ENCODE results near the gene PRPS1L1. TPM values are rescaled to one million over a fixed set of nuclear protein-coding genes. Genes with fewer than 3 reads are reported as not detected.

Gene PRPS1L1
- total RNA-seq, 2 donors from 2014 or later: not detected

DNA sequence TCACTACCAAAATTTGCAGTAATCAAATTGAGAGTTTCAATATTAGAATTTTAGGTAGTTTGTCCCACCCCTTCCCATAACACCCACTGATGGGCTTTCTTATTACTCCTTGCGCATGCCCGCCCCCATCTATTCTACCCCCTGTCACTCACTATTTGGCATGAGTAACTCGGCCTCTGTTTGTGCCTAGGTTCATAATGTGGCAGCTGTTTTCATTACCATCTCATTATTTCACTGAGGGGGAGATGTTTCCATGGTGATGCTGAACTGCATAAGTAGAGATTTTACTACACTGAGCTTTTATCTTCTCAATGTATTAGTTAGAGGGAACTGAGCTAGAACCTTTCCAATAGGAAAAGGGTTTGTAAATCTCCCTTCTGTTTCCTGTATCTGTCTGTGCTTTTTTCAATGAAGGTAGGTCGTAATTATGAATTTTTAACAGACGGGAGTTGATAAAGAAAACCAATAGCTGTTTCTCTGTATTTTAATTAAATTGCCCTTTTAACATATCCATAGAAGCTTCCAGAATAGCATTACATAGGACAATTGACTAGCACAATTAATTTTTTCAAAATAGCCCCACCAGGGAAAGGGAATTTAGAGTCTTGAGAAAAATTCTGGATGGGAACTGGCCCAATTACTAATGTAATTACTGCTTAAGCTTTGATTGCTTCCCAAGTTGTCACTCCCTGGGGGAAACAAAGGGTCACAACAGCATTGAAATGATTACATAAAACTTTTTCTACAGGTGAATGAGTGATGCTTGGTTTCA, 33.4 kb downstream of the PRPS1L1 start:
- Histone ChIP-seq H3K4me1 (ENCODE audit: control insufficient read depth, insufficient read depth, low read length) (no peaks in the 10 kb centered on the region), H3K9me3 (ENCODE audit: control insufficient read depth, low read length) (peaks cover 10% of the 10 kb centered on the region), H3K27me3 (ENCODE audit: control insufficient read depth, insufficient read depth, low read length, poor library complexity, severe bottlenecking) (no peaks in the 10 kb centered on the region), H3K4me3 (ENCODE audit: low read length) (no peak overlapping the region), H3K27ac (ENCODE audit: low read depth, low read length) (peak overlapping the region; percentile 25), H3K36me3 (ENCODE audit: control insufficient read depth, insufficient read depth, low read length) (no peaks in the 10 kb centered on the region), H3K9ac (ENCODE audit: extremely low read depth, low read length, poor library complexity, severe bottlenecking) (no peak overlapping the region)
- TF ChIP-seq, protein P1, sequence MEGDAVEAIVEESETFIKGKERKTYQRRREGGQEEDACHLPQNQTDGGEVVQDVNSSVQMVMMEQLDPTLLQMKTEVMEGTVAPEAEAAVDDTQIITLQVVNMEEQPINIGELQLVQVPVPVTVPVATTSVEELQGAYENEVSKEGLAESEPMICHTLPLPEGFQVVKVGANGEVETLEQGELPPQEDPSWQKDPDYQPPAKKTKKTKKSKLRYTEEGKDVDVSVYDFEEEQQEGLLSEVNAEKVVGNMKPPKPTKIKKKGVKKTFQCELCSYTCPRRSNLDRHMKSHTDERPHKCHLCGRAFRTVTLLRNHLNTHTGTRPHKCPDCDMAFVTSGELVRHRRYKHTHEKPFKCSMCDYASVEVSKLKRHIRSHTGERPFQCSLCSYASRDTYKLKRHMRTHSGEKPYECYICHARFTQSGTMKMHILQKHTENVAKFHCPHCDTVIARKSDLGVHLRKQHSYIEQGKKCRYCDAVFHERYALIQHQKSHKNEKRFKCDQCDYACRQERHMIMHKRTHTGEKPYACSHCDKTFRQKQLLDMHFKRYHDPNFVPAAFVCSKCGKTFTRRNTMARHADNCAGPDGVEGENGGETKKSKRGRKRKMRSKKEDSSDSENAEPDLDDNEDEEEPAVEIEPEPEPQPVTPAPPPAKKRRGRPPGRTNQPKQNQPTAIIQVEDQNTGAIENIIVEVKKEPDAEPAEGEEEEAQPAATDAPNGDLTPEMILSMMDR (conservative IDR thresholded peaks at IDR 0.05): no peak
- no peak overlapping the region for H3K27ac Mint-ChIP-seq
- 79% methylated on average over 5 of the region's 5 CpGs; no CpG with 5 or more reads in 1 of the 2 experiments for WGBS, 2 experiments (ENCODE audit: insufficient coverage in 1 of 2, insufficient read length in 1 of 2)
- H3K27me3 Mint-ChIP-seq (ENCODE audit: insufficient read depth): no peaks in the 10 kb centered on the region
- no peak for DNase-seq
- no peaks in the 10 kb centered on the region for H3K36me3 Mint-ChIP-seq (ENCODE audit: low read depth)
- peaks cover 9% of the 10 kb centered on the region for H3K9me3 Mint-ChIP-seq
- peaks cover 6% of the 10 kb centered on the region for H3K4me1 Mint-ChIP-seq
- no peak overlapping the region for H3K4me3 Mint-ChIP-seq

DNA sequence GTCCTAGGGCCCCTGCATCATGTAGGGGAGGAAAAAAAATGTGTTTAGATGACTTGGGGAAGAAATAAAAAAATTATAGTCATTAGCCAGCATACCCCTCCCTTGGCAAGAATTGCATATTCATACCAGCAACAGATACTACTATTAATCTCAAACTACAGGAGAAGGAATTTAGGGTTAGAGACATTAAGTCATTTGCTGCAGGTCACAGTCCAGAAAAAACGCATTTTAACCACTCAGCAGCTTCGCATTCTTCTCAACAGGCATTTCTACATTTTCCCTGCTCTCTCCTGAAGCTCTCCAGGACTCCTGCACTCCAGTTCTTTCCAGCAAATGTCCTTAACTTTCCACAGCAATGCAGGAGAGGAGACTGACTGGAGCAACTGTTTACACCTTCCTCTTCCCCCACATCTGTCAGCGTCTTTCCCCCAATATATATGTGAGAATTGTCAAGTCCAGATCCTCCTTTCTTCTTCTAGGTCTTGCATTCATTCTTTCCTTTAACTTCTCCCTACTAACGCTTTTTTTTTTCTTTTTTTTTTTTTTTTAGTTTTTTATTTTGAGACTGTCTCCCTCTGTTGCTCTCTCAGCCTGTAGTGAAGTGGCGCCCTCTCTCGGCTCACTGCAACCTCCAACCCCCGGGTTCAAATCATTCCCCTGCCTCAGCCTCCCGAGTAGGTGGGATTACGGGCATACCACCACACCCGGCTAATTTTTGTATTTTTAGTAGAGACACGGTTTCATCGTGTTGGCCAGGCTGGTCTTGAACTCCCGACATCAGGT, 35.6 kb downstream of the PRPS1L1 start:
- 61 to 77% methylated on average over 11 to 13 of the region's 13 CpGs for WGBS, 2 experiments (ENCODE audit: insufficient coverage in 1 of 2, insufficient read length in 1 of 2)
- TF ChIP-seq, protein P1 (conservative IDR thresholded peaks at IDR 0.05): peak; percentile 79
- no peak overlapping the region for H3K27ac Mint-ChIP-seq
- Histone ChIP-seq H3K9ac (ENCODE audit: extremely low read depth, low read length, poor library complexity, severe bottlenecking) (no peak overlapping the region), H3K4me1 (ENCODE audit: control insufficient read depth, insufficient read depth, low read length) (no peaks in the 10 kb centered on the region), H3K4me3 (ENCODE audit: low read length) (no peak overlapping the region), H3K27ac (ENCODE audit: low read depth, low read length) (no peak overlapping the region), H3K36me3 (ENCODE audit: control insufficient read depth, insufficient read depth, low read length) (no peaks in the 10 kb centered on the region), H3K9me3 (ENCODE audit: control insufficient read depth, low read length) (no peaks in the 10 kb centered on the region), H3K27me3 (ENCODE audit: control insufficient read depth, insufficient read depth, low read length, poor library complexity, severe bottlenecking) (no peaks in the 10 kb centered on the region)
- peak; percentile 88 for DNase-seq
- H3K4me1 Mint-ChIP-seq: peaks cover 6% of the 10 kb centered on the region
- H3K4me3 Mint-ChIP-seq: no peak overlapping the region
- no peaks in the 10 kb centered on the region for H3K36me3 Mint-ChIP-seq (ENCODE audit: low read depth)
- H3K27me3 Mint-ChIP-seq (ENCODE audit: insufficient read depth): no peaks in the 10 kb centered on the region
- no peaks in the 10 kb centered on the region for H3K9me3 Mint-ChIP-seq

DNA sequence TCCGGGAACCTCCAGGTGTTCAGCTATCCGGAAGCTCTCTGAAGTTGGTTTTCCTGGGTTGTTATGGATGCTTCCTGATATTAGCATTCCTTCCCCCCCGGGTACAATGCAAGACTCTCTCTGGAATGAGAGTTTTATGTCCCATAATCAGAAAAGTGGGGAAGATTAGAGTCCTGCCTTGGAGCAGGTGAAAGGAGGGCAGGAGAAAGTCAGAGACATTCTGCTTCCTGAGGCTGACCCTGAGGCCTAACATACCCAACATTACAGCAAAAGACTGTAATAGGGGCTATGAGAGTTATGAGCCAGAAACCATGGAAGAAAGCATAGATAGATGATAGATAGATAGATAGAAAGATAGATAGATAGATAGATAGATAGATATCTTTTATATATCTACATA, 36.9 kb downstream of the PRPS1L1 start:
- H3K36me3 ChIP-seq (ENCODE audit: control insufficient read depth, insufficient read depth, low read length): no peaks in the 10 kb centered on the region
- Mint-ChIP-seq H3K27me3 (ENCODE audit: insufficient read depth) (no peaks in the 10 kb centered on the region), H3K4me3 (no peak overlapping the region), H3K36me3 (ENCODE audit: low read depth) (no peaks in the 10 kb centered on the region), H3K27ac (no peak overlapping the region), H3K4me1 (peaks cover 6% of the 10 kb centered on the region), H3K9me3 (no peaks in the 10 kb centered on the region)
- H3K4me1 ChIP-seq (ENCODE audit: control insufficient read depth, insufficient read depth, low read length): no peaks in the 10 kb centered on the region
- H3K27ac ChIP-seq (ENCODE audit: low read depth, low read length): no peak overlapping the region
- no peaks in the 10 kb centered on the region for H3K27me3 ChIP-seq (ENCODE audit: control insufficient read depth, insufficient read depth, low read length, poor library complexity, severe bottlenecking)
- no peaks in the 10 kb centered on the region for H3K9me3 ChIP-seq (ENCODE audit: control insufficient read depth, low read length)
- H3K4me3 ChIP-seq (ENCODE audit: low read length): no peak overlapping the region
- 98 to 100% methylated on average over 1 to 3 of the region's 3 CpGs for WGBS, 2 experiments (ENCODE audit: insufficient coverage in 1 of 2, insufficient read length in 1 of 2)
- no peak for DNase-seq
- TF ChIP-seq, protein P1 (conservative IDR thresholded peaks at IDR 0.05): no peak
- H3K9ac ChIP-seq (ENCODE audit: extremely low read depth, low read length, poor library complexity, severe bottlenecking): no peak overlapping the region
